ENCODE measurements around the gene COA8.

The COA8 gene

GRCh38 chr14:103545915-103546651, 16.7 kb upstream of the COA8 start:
- Histone ChIP-seq H3K27ac (replicated peaks) (no peak overlapping the region), H3K4me3 (replicated peaks; ENCODE audit: insufficient read depth, low read length) (no peak overlapping the region)
- no peak for DNase-seq (ENCODE audit: low read depth in 1 of 2, low spot score in 1 of 2)

GRCh38 chr14:103546652-103547454, 15.9 kb upstream of the COA8 start:
- H3K4me3 ChIP-seq (replicated peaks; ENCODE audit: insufficient read depth, low read length) = no peak overlapping the region
- H3K27ac ChIP-seq (replicated peaks) = no peak overlapping the region
- TF ChIP-seq, protein P1, sequence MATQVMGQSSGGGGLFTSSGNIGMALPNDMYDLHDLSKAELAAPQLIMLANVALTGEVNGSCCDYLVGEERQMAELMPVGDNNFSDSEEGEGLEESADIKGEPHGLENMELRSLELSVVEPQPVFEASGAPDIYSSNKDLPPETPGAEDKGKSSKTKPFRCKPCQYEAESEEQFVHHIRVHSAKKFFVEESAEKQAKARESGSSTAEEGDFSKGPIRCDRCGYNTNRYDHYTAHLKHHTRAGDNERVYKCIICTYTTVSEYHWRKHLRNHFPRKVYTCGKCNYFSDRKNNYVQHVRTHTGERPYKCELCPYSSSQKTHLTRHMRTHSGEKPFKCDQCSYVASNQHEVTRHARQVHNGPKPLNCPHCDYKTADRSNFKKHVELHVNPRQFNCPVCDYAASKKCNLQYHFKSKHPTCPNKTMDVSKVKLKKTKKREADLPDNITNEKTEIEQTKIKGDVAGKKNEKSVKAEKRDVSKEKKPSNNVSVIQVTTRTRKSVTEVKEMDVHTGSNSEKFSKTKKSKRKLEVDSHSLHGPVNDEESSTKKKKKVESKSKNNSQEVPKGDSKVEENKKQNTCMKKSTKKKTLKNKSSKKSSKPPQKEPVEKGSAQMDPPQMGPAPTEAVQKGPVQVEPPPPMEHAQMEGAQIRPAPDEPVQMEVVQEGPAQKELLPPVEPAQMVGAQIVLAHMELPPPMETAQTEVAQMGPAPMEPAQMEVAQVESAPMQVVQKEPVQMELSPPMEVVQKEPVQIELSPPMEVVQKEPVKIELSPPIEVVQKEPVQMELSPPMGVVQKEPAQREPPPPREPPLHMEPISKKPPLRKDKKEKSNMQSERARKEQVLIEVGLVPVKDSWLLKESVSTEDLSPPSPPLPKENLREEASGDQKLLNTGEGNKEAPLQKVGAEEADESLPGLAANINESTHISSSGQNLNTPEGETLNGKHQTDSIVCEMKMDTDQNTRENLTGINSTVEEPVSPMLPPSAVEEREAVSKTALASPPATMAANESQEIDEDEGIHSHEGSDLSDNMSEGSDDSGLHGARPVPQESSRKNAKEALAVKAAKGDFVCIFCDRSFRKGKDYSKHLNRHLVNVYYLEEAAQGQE (IDR thresholded peaks at IDR 0.05; ENCODE audit: insufficient replicate concordance, low read depth) = no peak
- TF ChIP-seq CTCF (IDR thresholded peaks at IDR 0.05; ENCODE audit: insufficient read depth, low read length) = peak; percentile 61
- no peaks in the 10 kb centered on the region for H3K27me3 ChIP-seq (ENCODE audit: insufficient read depth, poor library complexity, severe bottlenecking)
- DNase-seq (ENCODE audit: low read depth in 1 of 2, low spot score in 1 of 2) = peak in 1 of 2 experiments; percentile 60

More at GRCh38 chr14:103545915-103546651, 16.7 kb upstream of the COA8 start:
- TF ChIP-seq POLR2AphosphoS5 (IDR thresholded peaks at IDR 0.05; ENCODE audit: low read depth) (no peak), GABPA (IDR thresholded peaks at IDR 0.05; ENCODE audit: low read depth) (no peak), SPI1 (IDR thresholded peaks at IDR 0.05; ENCODE audit: borderline replicate concordance, low read depth) (no peak), CTCF (IDR thresholded peaks at IDR 0.05; ENCODE audit: insufficient read depth, low read length) (no peak)
- TF ChIP-seq, protein P1 (IDR thresholded peaks at IDR 0.05; ENCODE audit: insufficient replicate concordance, low read depth) = no peak
- no peaks in the 10 kb centered on the region for H3K27me3 ChIP-seq (ENCODE audit: insufficient read depth, poor library complexity, severe bottlenecking)

DNA sequence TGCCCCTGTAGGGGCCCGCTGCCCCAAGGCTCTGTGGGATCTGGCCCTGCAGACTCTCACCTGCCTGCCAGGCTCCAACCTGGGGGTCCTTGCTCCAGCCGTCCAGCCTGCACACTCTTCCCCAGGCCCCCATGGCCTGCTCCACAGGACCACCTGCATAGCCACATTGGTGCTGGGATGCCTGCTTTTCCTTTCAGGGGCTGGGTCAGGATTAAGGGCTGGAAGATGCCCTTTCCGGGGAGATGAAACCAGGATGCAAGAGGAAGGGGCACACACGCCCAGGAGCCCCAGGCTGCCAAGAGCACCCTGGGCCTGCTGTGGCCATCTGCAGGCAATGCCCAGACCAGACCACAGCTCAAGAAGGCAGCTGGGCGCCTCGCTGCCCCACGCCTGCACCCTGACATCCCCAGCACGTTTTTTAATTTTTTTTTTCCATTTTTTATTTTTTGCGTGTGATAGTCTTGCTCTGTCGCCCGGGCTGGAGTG, 15.3 kb upstream of the COA8 start:
- Histone ChIP-seq H3K27ac (replicated peaks) (no peak overlapping the region), H3K27me3 (ENCODE audit: insufficient read depth, poor library complexity, severe bottlenecking) (no peaks in the 10 kb centered on the region), H3K4me3 (replicated peaks; ENCODE audit: insufficient read depth, low read length) (no peak overlapping the region)
- no peak for DNase-seq (ENCODE audit: low read depth in 1 of 2, low spot score in 1 of 2)
- TF ChIP-seq CTCF (IDR thresholded peaks at IDR 0.05; ENCODE audit: insufficient read depth, low read length) (no peak), GABPA (IDR thresholded peaks at IDR 0.05; ENCODE audit: low read depth) (no peak), SPI1 (IDR thresholded peaks at IDR 0.05; ENCODE audit: borderline replicate concordance, low read depth) (no peak), POLR2AphosphoS5 (IDR thresholded peaks at IDR 0.05; ENCODE audit: low read depth) (no peak)
- TF ChIP-seq, protein P1 (IDR thresholded peaks at IDR 0.05; ENCODE audit: insufficient replicate concordance, low read depth) = no peak
